HG02884 (cell line): Measurements from ENCODE around the gene MRTFA.

Experiments
- ATAC-seq: cut with Tn5 transposase; IDR thresholded peaks from one replicate; pipeline ENCODE4 v1.9.1; 2021; ENCODE audit warnings: mild to moderate bottlenecking, moderate library complexity; ENCODE audit not compliant: unreplicated experiment

The MRTFA gene

DNA sequence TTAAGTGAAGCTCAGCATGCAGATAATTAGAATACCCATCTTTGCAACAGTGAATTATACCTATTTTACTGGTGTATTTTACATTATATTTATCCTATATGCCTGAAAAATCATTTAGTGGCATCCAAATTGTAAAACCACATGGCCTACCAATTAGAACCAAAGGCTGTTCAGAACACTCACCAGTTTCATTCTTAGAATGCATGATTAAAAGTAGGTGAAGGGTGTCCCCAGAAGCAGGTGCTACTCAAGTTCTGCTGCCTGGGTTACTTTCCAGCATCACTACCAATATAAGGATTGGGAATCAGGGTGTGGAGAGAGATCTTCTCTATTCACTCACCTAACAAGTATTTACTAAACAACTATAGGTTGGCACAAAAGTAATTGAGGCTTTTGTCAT, 162.8 kb downstream of the MRTFA start:
- no peak for ATAC-seq

DNA sequence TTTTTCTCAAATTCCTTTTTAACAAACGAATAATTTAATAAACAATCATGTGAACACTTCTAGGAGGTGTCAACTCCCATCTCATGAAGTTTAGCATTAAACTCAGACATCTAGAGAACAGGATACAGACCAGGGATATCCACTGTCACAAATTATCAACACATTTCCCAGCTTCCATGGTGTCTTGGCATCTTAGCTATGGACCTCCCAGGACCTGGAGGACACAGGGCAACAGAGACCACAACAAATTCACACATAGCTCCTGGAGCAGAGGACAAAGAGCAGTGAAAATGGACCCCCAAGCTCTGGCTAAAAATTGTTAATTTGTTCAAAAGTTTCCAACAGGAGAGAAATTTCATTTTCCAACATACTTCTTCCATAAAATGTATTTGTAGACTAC, 163.9 kb downstream of the MRTFA start:
- ATAC-seq = no peak

DNA sequence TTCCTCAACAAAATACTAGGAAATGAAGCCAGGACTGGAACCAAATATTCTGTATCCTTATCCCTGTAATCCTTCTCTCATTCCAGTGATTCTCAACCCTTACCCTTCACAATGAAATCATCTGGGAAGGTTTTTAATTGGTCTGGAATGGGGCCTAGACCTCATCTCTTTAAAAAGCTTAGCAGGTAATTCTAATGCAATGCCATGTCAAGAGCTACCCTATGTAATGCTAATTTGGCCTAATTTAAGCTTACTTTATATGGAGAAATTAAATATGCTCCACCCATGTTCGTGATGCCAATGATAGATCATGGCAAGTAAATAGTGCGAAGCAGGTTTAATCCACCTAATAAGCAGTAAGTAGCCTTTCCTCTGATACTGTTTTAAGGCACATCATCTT, 164.5 kb downstream of the MRTFA start:
- ATAC-seq = no peak

DNA sequence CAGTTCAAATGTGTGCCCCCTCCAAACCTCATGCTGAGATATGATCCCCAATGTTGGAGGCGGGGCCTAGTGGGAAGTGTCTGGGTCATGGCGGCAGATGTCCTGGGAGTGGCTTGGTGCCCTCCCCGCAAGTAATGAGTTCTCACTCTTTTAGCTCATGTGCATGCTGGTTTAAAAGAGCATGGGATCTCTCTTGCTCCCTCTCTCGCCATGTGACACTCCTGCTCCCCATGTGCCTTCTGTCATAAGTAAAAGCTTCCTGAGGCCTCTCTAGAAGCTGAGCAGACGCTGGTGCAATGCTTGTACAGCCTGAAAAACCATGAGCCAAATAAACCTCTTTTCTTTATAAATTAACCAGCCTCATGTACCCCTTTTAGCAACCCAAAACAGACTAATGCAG, 167.3 kb downstream of the MRTFA start:
- no peak for ATAC-seq

DNA sequence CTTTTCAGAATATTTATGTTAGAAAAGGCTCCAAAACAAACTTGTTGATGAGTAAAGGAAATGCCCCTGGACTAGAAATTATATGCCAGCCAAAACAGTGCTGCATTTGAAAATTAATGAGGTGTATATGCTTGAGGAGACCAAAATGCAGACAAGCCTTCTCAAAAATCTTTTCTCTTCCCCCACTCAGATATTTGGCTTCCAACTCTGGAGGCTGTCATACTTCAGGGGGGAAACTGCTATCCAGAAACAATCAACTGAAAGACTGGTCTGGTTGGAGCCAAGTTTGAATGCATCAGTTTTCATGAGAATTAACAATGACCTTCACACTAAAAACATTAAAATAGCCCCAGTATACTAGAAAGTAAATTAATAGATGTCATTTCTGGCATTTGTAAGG, 167.9 kb downstream of the MRTFA start:
- no peak for ATAC-seq

DNA sequence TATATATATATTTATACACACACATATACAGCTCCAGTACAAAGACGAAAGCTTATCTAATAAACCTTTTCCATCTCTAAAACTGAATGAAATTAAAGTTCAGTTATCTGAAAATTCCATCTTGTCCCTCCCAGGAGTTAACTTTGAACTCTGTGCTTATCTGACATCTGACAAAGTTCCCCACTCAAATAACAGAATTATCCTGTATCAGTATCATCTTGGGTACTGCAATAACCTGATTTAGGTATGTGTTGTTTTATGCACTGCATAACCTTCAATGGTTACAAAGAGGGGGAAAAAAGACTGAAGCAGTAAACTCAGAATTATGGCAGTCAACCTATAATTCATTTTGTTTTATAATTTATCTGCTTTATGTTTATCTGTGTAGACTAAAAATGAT, 169.5 kb downstream of the MRTFA start:
- ATAC-seq = no peak

DNA sequence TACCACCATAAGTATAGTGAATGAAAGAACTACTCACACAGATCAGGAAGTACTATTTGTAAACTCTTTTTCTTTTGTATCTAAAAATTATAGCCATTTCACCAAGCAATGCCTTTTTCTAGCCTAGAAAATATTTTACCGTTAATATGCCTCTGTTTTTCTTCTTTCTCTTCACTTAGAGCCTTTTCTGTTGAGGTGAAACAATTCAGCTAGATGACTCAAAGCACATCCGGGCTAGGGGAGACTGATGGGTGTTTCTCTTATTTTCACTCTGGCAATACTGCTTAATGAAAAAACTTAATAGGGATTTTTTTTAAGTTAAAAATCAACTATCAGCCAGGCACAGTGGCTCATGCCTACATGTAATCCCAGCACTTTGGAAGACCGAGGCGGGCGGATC, 172.8 kb downstream of the MRTFA start:
- no peak for ATAC-seq

DNA sequence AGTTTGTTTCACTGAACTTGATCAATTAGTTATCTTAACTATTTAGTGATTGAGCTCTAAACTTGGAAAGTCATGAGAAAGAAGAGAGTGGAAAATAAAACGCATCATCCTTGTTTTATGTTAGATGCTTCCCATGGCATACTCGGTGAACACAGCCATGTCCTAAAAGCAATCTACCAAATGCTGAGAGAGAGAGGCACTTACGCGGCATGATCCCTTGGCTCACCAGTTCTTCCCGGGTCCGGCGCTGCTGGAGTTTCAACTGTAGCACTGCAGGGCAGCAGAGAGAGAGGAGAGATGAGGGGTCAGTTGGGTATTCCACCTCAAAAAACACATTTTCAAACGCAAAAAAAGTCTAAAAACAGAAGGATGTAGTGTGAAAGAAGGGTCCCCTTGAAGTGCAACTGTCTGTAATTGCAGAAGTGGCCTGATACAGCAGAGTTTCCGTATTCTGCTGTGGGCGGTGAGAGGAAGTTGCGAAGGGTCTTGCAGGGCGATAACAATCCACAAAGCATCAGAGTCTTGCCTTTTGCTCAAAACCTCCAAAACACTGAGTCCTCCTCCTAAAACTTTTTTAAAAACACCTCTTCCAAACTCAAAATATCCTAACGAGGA, 173.4 kb downstream of the MRTFA start:
- ATAC-seq = no peak

DNA sequence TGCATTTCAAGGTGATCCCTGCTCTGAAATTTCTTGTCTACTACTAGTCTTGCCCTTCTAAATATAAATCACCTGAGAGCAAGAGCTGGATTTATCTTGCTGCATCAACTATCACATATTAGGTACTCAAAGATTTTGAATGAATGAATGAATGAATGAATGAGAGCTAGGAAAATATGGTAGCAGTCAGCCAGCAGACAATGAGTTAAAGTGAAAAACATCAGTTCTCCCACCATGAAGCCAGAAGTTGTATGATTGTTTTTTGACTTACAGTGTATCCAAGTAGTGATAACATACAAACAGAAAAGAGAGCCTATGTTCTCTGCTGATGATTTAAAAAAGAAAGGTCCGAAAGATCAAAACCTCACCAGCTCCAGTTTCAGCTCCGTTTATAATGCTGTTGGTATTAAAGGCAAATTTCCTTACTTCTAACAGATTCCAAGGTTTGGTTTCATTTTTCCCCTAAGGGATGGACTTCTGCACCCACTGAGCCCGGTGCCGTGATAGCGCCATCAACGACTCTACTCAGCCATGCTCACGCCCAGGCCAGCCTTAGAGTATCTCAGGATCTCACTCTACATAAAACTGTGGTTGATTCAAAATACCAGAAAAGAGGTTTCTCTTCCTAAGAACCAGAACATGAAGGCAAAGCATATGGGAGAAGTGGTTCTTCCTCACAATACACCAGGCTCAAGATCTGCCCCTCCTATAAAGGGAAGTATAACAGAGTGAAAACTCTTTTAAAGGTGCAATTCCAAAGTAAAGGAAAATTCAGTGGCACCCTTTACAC, 174.1 kb downstream of the MRTFA start:
- ATAC-seq = no peak

DNA sequence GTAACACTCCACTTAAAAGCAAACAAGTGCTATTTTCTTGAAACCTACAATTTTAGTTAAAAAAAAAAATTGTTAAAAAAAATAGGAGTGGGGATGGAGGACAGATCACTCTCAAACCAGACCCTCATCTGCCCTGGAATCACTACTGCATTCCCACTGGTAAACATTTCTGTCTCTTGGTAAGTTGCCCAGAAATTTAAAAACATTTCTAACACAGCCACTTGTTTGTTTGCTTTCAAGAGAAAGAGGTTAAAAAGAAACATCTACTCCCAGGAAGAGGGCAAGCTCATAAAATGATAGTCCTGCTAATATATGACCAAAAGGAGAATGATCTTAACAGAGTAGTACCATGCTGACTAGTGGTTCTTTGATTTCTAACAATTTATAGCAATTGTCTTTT, 182.8 kb downstream of the MRTFA start:
- ATAC-seq = no peak

DNA sequence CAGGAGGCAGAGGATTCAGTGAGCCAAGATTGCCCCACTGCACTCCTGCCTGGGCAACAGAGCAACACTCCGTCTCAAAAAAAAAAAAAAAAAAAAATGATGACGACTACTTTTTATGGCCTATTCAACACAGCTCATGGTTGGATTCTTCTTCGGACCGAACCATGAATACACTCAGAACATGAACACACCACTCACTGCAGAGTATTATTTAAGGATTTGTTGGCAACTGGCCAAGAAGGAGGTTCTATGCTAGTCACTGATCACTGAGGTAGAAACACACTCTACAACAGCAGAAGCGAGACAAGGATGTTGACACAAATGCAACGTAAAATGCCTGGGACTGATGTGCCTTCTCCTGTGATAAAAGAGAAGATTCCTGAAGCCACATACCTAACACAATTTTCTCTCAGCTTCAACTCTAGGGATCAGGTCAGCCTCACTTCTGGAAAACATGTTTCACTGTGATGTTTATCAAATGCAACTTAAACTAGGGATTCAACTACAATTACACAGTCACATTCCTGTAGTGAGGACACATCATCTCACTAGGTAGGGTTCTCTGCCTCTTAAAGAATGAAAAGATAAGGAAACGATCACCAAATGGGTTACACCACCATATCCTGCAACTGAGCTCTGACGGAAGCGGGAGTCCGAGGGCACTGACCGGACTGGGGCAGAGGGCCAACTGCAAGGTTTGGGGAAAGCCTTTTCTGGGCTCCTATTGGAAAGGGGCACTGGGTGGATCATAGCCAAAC, 183.6 kb downstream of the MRTFA start:
- no peak for ATAC-seq

DNA sequence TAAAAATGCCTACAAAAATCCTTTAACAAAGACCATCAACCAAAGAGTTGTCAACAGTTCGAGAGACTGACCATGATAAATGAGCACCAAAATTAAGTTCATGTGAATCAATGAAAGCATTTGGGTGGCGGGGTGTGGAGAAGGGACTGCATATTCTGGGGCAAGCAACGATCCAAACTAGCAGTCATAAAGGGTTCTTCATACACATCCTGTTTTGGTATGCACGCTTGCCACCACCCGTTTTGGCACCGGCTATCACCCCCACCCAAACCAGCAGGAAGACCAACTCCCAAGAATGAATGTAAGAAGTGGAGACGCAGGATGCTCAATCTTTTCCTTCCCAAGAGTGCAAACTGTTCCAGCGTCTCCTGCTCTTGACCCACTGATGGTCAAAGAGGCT, 185.3 kb downstream of the MRTFA start:
- no peak for ATAC-seq

DNA sequence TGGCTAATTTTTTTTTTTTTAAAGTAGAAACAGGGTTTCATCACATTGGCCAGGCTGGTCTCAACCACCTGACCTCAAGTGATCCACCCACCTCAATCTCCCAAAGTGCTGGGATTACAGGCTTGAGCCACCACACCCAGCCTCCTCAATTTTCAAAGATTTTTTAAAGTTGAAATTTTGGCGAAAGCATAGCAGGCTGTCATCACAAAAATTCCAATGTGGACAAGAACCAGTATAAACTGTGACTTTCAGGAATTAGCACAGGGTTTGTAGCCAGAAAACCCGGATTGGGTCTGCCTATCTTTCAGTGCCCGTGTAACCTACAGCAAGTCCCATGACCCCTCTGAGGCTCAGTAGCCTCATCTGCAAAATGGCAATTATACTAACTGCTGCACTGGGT, 185.9 kb downstream of the MRTFA start:
- ATAC-seq = no peak

DNA sequence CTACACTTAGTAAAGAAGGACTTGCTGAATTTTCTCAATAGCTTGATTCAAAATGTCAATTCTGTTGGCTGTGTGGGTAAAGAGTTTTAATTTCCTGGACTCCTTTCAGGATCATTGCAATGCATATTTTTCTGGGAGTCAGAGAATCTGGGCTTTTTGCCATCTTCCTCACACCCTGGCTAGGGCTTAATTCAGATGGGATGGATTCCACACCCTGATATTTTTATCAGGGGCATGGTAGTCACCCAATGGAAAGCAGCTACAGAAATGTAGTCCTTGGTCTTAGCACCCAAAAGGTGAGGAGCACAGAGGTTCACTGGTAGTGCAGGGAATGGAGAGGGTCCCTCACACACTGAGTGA, 186.9 kb downstream of the MRTFA start:
- no peak for ATAC-seq

DNA sequence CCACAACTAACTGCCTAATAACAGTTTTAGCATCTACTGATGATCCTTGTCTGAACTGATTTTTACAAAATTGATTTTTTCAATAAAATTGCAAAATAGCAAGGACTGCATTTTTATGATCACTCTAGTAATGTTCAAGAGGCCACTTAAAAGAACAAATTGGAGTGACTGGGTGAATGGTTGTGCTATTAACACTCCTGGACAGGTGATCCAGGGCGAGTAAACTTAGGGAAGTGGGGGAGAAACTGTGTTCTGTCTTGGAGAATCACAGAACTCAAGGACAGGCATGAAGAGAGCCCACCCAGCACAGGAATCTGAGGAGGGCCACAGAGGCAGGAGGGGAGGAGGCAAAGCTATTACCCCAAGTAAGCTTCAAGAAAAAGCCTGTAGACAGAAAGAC, 190.3 kb downstream of the MRTFA start:
- ATAC-seq = no peak

DNA sequence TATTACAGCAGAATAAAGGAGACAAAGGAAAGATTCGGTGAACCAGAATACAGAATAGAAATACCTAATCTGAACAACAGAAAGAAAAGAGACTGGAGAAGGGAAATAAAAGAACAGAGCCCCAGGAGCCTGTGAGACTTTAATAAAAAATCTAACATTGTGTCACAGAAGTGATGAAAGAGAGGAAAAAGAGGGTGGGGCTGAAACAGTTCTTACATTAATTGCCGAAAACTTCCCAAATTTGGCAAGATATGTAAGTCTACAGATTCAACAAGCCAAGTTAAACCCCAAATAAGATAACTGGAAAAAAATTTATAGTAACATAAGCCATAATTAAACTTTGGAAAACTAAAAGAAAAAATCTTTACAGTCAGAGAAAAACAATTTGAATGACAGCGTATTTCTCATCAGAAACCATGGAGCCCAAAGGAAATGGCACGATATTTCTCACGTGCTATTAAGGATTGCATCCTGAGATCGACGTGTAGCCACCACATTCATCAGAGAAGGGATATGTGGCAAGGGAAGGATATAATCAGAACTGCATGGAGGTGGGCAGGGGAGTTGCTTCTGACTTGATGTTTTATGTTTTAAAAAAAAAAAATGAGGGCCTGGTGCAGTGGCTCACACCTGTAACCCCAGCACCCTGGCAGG, 192.2 kb downstream of the MRTFA start:
- ATAC-seq = no peak

DNA sequence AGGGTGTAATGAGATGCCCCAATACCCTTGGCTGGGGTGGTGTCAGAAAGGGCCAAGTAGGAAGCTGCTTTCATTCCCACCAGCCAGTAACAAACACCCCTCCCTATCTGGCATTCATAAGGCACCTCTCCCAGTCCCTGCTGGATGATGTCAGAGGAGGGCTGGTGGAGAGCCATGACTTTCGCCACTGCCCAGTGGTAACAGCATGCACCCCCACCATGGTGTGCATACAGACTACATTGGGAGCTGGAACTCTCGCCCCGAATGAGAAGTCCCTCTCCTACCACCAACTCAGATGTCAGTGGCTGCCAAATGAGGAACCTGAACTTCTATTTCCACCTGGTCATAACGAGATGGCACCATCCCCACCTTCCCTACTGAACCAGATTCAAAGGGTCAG, 192.8 kb downstream of the MRTFA start:
- ATAC-seq = no peak

DNA sequence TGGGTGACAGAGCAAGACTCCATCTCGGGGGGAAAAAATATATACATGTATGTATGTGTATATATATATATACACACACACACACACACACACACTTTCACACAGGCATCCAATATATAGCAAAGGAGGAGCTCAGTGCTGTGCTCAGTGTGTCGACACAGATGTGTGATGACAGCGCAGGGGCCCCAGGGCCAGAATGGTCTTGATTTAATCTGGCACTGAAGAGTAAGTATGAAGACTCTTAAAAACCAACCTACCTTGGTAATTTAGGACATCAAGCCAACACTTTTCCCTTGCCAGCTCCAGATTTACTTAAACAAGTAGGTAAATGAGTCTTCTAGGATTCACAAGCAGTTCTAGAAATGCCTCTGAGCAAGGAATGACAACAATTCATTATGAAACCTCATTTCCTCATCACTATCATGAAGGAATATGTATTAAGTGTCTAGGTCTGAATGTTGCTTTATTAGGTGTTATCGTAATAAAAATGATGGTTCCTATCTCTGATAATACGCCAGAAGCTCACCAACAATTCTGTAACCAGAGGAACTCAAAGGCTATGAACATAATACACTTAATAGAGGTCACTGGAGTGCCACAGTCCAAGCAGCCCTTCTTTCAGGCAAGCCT, 194.6 kb downstream of the MRTFA start:
- ATAC-seq = no peak

DNA sequence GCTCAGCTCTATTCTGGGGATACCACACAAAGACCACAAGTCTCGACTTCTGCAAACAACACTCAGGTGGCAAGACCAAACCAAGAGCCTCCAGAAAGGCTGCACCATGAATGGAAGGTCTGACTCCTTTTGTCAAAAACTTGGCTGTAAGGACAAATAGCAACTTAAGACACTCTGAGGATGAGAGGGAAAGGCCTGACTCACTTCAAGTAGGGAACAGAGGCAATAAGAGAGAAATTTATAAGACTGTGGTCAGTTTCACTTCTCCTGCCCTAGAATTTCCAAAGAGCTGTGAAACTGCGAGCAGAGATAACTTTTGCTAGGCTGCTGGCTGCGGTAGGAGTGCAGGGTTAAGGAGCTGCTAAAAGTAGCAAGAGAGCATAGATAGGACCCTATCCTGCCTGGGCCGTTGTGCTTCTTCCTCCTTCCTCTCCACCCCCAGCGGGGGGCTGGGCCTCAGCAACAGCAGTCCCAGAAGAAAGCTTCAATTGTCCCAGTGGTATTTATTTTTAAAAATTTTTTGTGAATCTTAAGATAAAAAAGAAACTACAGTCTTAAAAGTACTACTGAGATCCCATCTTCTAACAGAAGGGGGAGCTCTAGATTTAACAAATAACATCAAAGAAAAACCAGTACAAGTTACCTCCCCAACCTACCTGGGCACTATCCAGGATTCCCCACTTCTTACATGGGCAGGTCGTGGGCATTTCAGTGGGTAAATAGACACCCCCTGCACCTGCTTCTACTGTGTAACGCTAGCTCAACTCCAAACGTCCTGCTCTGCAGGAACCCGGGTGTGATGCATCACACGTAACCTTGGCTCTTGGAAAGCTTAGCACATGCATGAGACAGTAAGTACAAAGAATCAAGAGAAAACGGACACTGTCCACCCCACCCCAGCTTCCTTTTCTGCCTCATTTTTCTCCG, 199.8 kb downstream of the MRTFA start:
- ATAC-seq = no peak

DNA sequence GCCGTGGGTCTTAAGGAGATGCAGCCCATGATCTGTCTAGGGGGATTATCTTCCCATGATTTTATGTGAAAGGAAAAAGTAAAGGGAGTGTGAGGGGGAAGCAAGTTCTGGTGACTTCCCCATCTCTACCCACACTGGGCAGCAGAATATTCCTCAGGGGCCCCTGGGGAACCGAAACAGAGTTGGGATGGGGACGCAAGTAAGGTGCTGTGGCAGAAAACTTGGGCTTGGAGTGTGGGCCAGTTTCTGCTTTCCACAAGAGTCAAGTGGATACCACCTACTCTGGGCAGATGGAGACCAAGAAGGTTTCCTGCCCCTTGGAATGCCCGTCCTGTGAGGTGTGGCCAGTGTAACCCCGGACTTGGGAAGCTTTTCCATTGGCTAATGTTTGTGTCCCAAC, 201.8 kb downstream of the MRTFA start:
- no peak for ATAC-seq
